Kidney (tissue), 14 donors: ENCODE measurements around the gene KCNC3. TPM values are rescaled to one million over a fixed set of nuclear protein-coding genes. Genes with fewer than 3 reads are reported as not detected.

Experiments used
- DNase-seq, 5 donors: peaks; one replicate each; pipeline ENCODE4 v3.0.0-alpha.2; 2013 to 2020
- FAIRE-seq: peaks from 2 replicates; lab custom pipeline; 2012; peaks lifted over from hg19 to GRCh38; lab: Jason Lieb, UNC
- H3K27ac ChIP-seq, 2 donors: one replicate each; pipeline ENCODE4 v1.7.0; 2013; ENCODE audit warnings: low read depth in 2 of 2, low read length in 2 of 2, inconsistent platforms in 1 of 2
- H3K27me3 ChIP-seq: one replicate; pipeline ENCODE4 v1.7.1; 2013; ENCODE audit warnings: low read length, inconsistent platforms; ENCODE audit not compliant: control insufficient read depth, insufficient read depth
- H3K36me3 ChIP-seq, 3 donors: one replicate each; pipeline versions ENCODE4 v1.7.0 to v1.7.1; 2013; ENCODE audit warnings: low read length in 3 of 3, control low read depth in 1 of 3, inconsistent platforms in 1 of 3; ENCODE audit not compliant: insufficient read depth in 3 of 3, control insufficient read depth in 2 of 3
- H3K4me1 ChIP-seq, 3 donors: one replicate each; pipeline versions ENCODE4 v1.7.0 to v1.7.1; 2013; ENCODE audit warnings: low read length in 3 of 3, inconsistent platforms in 1 of 3, low read depth in 1 of 3; ENCODE audit not compliant: control insufficient read depth in 2 of 3, insufficient read depth in 2 of 3
- H3K4me3 ChIP-seq, 3 donors: one replicate each; pipeline versions ENCODE4 v1.7.0 to v1.8.1; 2013; ENCODE audit warnings: low read length in 3 of 3, control low read depth in 1 of 3, inconsistent platforms in 1 of 3
- H3K9ac ChIP-seq, 3 donors: one replicate each; pipeline versions ENCODE4 v1.7.0 to v1.7.1; 2013; ENCODE audit warnings: low read length in 3 of 3, control low read depth in 1 of 3, inconsistent platforms in 1 of 3
- H3K9me3 ChIP-seq, 3 donors: one replicate each; pipeline versions ENCODE4 v1.7.0 to v1.7.1; 2013; ENCODE audit warnings: low read length in 3 of 3, control low read depth in 1 of 3, inconsistent platforms in 1 of 3; ENCODE audit not compliant: control insufficient read depth in 2 of 3, insufficient read depth in 1 of 3
- intact Hi-C: fragments of 100-400 bp; cut with DNase I; formaldehyde crosslinking; loops from one replicate; pipeline ENCODE4 v1.11.1; 2022
- polyA plus RNA-seq: library from polyadenylated mRNA; stranded (reverse); fragments of 350-450 nt; fragmentation: Illumina TruSeq; extraction: RNeasy Lipid Tissue Mini Kit (QIAGEN cat#74804); gene quantifications from one replicate; pipeline ENCODE4 v1.2.3, GENCODE V29; 2014; ENCODE audit warnings: low read depth, low replicate concordance; ENCODE audit not compliant: insufficient read depth
- total RNA-seq: library from RNA; stranded (reverse); fragmentation: NEBNext Ultra II Directional; extraction: Animal tissue kit (Norgen Biotek cat#: 25700); gene quantifications from one replicate; pipeline ENCODE4 v1.2.1, GENCODE V29; 2021
- TF ChIP-seq, protein P1 (sequence below): IDR thresholded peaks from 3 replicates; pipeline ENCODE4 v1.5.1; 2012; ENCODE audit warnings: mild to moderate bottlenecking, moderate library complexity, borderline replicate concordance; ENCODE audit not compliant: insufficient read depth; ENCODE audit errors: extremely low read depth
- donor health status: control.
- donor health status: control.
- donor health status: control.
- donor health status: control.
- donor health status: control.
- donor health status: DM: yes; HTN: yes; CAD: no.
- donor health status: Normal renal cell carcinoma (clear cell type).

The KCNC3 gene
- total and polyA plus RNA-seq, 2 donors from 2014 or later: 9.1 to 31.0 TPM

DNA sequence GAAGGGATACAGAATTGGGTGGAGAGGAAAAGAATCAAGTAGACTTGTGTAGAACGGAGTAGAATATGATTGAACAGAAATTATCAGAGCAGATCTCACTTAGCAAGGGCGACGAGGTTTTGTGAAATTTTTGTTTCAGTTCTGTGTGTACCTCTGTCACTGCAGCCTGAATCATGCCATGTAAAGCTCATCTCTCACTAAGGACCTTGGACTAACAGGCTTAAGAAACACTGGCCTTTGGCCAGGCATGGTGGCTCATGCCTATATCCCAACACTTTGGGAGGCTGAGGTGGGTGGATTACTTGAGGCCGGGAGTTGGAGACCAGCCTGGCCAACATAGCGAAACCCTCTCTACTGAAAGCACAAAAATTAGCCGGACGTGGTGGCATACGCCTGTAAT lies 63.1 kb downstream of the KCNC3 start:
- Histone ChIP-seq H3K36me3 (peaks cover 0 to 4% (median 0%) of the 10 kb centered on the region in 3 donors), H3K9ac (no peak overlapping the region), H3K4me3 (no peak overlapping the region), H3K27me3 (no peaks in the 10 kb centered on the region), H3K9me3 (no peaks in the 10 kb centered on the region), H3K27ac (no peak overlapping the region), H3K4me1 (no peaks in the 10 kb centered on the region)
- no peak for FAIRE-seq
- intact Hi-C loops: no loop called here
- TF ChIP-seq, protein P1, sequence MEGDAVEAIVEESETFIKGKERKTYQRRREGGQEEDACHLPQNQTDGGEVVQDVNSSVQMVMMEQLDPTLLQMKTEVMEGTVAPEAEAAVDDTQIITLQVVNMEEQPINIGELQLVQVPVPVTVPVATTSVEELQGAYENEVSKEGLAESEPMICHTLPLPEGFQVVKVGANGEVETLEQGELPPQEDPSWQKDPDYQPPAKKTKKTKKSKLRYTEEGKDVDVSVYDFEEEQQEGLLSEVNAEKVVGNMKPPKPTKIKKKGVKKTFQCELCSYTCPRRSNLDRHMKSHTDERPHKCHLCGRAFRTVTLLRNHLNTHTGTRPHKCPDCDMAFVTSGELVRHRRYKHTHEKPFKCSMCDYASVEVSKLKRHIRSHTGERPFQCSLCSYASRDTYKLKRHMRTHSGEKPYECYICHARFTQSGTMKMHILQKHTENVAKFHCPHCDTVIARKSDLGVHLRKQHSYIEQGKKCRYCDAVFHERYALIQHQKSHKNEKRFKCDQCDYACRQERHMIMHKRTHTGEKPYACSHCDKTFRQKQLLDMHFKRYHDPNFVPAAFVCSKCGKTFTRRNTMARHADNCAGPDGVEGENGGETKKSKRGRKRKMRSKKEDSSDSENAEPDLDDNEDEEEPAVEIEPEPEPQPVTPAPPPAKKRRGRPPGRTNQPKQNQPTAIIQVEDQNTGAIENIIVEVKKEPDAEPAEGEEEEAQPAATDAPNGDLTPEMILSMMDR: no peak
- DNase-seq: no peak

DNA sequence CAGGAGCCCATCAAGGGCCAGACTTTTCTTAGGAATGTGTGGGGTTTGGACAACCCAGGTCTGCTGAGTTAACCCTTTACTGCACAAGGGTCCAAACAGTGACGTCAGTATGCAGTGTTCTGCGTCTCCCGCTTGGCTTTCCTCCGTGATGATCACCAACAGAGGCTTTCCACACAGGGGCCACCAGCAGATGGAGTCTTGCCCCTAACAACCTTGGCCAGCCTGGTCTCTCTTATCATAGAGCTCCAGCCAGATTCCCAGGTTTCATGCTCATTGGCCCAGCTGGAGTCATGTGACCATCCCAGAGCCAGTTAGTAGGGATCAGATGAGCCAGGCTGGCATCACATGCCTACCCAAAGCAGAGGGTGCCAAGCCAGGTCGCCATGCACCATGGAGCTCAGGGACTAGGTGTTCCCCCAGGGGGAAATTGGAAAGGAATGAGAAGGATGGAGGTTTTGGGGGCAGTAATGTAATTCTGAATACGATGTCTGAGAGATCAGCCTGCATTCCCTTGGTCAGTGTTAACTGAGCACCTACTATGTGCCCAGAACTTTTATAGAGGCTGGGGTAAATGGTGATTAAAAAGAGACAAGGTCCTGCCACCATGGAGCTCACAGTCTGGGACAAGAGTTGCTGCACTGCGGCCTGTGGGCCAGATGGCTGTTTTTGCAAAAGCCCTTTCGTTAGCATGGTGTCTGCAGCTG lies 64.5 kb downstream of the KCNC3 start:
- DNase-seq: no peak
- Histone ChIP-seq H3K4me1 (no peaks in the 10 kb centered on the region), H3K36me3 (peaks cover 0 to 8% (median 4%) of the 10 kb centered on the region in 3 donors), H3K27me3 (no peaks in the 10 kb centered on the region), H3K9ac (no peak overlapping the region), H3K9me3 (no peaks in the 10 kb centered on the region), H3K4me3 (no peak overlapping the region), H3K27ac (no peak overlapping the region)
- TF ChIP-seq, protein P1: no peak
- intact Hi-C loops: no loop called here
- no peak for FAIRE-seq

DNA sequence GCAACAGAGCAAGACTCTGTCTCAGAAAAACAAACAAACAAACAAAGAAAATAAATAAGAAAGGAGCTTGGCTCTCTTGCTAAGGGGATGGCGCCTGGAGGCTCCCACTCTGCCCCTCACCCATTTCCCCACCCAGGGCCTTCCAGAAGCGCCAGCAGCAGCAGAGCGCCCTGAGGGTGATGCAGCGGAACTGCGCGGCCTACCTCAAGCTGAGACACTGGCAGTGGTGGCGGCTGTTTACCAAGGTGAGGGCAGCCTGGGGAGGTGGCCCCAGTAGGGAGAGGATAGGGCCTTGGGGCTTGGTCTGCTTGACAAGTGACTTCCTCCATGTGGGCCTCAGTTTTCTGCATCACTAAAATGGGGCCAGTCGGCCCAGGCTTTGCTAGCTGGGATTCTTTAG lies 66.0 kb downstream of the KCNC3 start:
- H3K36me3 ChIP-seq: peaks cover 0 to 5% (median 4%) of the 10 kb centered on the region in 3 donors
- H3K9ac ChIP-seq: no peak overlapping the region
- DNase-seq: peak in 1 of 5 donors; percentile 35
- TF ChIP-seq, protein P1: no peak
- H3K27me3 ChIP-seq: no peaks in the 10 kb centered on the region
- no peaks in the 10 kb centered on the region for H3K9me3 ChIP-seq
- no peaks in the 10 kb centered on the region for H3K4me1 ChIP-seq
- intact Hi-C loops: no loop called here
- no peak overlapping the region for H3K27ac ChIP-seq
- no peak for FAIRE-seq
- no peak overlapping the region for H3K4me3 ChIP-seq

Other genes with a start within 250 kb of the KCNC3 start
- not detected for gene IZUMO2, start 166.1 kb downstream of the KCNC3 start, total RNA-seq
- gene IZUMO2, start 166.1 kb downstream of the KCNC3 start, polyA plus RNA-seq: not detected
- 81.4 TPM for gene MYH14, start 125.8 kb downstream of the KCNC3 start, total RNA-seq
- 23.9 TPM for gene MYH14, start 125.8 kb downstream of the KCNC3 start, polyA plus RNA-seq
- 217 TPM for gene NAPSA, start 36.3 kb upstream of the KCNC3 start, total RNA-seq
- 268 TPM for gene NAPSA, start 36.3 kb upstream of the KCNC3 start, polyA plus RNA-seq
- 80.4 TPM for gene NR1H2, start 47.1 kb upstream of the KCNC3 start, total RNA-seq
- gene NR1H2, start 47.1 kb upstream of the KCNC3 start, polyA plus RNA-seq: 59.7 TPM
- gene POLD1, start 55.0 kb upstream of the KCNC3 start, total RNA-seq: 22.1 TPM
- gene POLD1, start 55.0 kb upstream of the KCNC3 start, polyA plus RNA-seq: 17.8 TPM
- gene SPIB, start 89.6 kb upstream of the KCNC3 start, total RNA-seq: 1.1 TPM
- not detected for gene SPIB, start 89.6 kb upstream of the KCNC3 start, polyA plus RNA-seq
- 0.98 TPM for gene MYBPC2, start 103.5 kb upstream of the KCNC3 start, total RNA-seq
- gene MYBPC2, start 103.5 kb upstream of the KCNC3 start, polyA plus RNA-seq: not detected
- gene EMC10, start 147.1 kb upstream of the KCNC3 start, total RNA-seq: 184 TPM
- gene EMC10, start 147.1 kb upstream of the KCNC3 start, polyA plus RNA-seq: 199 TPM
- 2.0 TPM for gene GARIN5A, start 147.5 kb upstream of the KCNC3 start, total RNA-seq
- gene GARIN5A, start 147.5 kb upstream of the KCNC3 start, polyA plus RNA-seq: 9.0 TPM
- gene JOSD2, start 181.8 kb upstream of the KCNC3 start, total RNA-seq: 31.7 TPM
- 73.7 TPM for gene JOSD2, start 181.8 kb upstream of the KCNC3 start, polyA plus RNA-seq
- not detected for gene ASPDH, start 184.5 kb upstream of the KCNC3 start, total RNA-seq
- gene ASPDH, start 184.5 kb upstream of the KCNC3 start, polyA plus RNA-seq: 115 TPM
- 1.2 TPM for gene LRRC4B, start 239.1 kb upstream of the KCNC3 start, total RNA-seq
- 2.6 TPM for gene LRRC4B, start 239.1 kb upstream of the KCNC3 start, polyA plus RNA-seq